Measurements from ENCODE around the gene TTC22. TPM values are rescaled to one million over a fixed set of nuclear protein-coding genes. Genes with fewer than 3 reads are reported as not detected.

TTC22 gene
- total RNA-seq, 1 experiment from 2014 or later: 0.59 TPM

DNA sequence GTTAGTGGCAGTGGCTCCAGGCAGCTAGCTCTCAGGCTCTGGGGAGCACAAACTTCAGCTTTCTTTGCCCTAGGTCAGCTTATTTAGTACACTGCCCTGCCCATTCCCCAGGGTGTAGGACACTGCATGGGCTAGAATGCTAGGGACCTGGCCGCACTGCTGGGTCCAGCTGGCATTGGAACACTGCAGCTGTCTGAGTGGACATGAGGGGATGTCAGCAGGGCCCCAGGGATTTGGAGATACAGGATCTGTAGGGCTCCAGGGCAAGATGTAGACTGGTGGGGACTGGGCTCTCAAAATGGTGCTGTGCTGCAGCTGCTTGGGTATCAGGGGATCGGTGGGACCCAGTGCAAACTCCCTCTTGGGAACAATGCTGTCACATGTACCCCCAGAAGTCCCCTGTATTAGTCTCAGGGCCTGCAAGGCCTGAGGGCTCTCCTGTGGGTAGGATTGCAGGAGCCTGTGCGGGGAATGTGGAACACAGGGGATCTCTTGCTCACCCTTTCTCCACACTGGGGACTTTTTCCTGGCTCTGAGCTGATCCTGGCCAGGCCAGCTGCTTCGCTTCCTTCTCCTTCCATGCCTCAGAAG lies 25.2 kb upstream of the TTC22 start:
- Histone ChIP-seq H2AK5ac (ENCODE audit: insufficient read length, low read length) (no peak overlapping the region), H4K5ac (ENCODE audit: insufficient read length, low read depth, low read length) (no peak overlapping the region), H3K9me3 (ENCODE audit: control insufficient read depth, low read depth, low read length) (no peaks in the 10 kb centered on the region), H3K14ac (ENCODE audit: insufficient read depth, low read length) (no peak overlapping the region), H3K23me2 (ENCODE audit: insufficient read length, low read depth, low read length, poor library complexity, severe bottlenecking) (no peaks in the 10 kb centered on the region), H3K79me1 (ENCODE audit: insufficient read depth, low read depth, low read length, poor library complexity, severe bottlenecking) (no peaks in the 10 kb centered on the region), H2AFZ (ENCODE audit: low read length) (no peak overlapping the region), H3K56ac (ENCODE audit: insufficient read length, low read depth, low read length) (no peak overlapping the region), H4K20me1 (ENCODE audit: control insufficient read depth, insufficient read depth, insufficient read length) (no peaks in the 10 kb centered on the region), H3K9ac (ENCODE audit: extremely low read depth, insufficient read length, low read length) (no peak overlapping the region), H2BK120ac (ENCODE audit: low read depth, low read length, poor library complexity, severe bottlenecking) (no peak overlapping the region), H3K79me2 (ENCODE audit: insufficient read depth, low read length) (no peaks in the 10 kb centered on the region), H3K4me2 (ENCODE audit: insufficient read depth, insufficient read length, low read length) (no peak overlapping the region), H2BK12ac (ENCODE audit: insufficient read length, low read depth, low read length) (no peak overlapping the region), H3K23ac (ENCODE audit: insufficient read length, low read depth, low read length) (no peak overlapping the region), H3K18ac (ENCODE audit: insufficient read length, low read depth, low read length) (no peak overlapping the region), H2BK15ac (ENCODE audit: low read depth, low read length) (no peak overlapping the region), H3K4ac (ENCODE audit: low read depth, low read length) (no peak overlapping the region), H3K27ac (ENCODE audit: insufficient read length, low read depth, low read length) (no peak overlapping the region), H4K91ac (ENCODE audit: insufficient read length, low read depth, low read length) (no peak overlapping the region), H3K4me1 (ENCODE audit: insufficient read depth, low read length) (no peaks in the 10 kb centered on the region), H3T11ph (ENCODE audit: low read length) (no peak overlapping the region), H4K8ac (replicated peaks; ENCODE audit: insufficient read length, low read depth, low read length) (no peak overlapping the region), H2BK5ac (ENCODE audit: insufficient read length, low read length) (no peak overlapping the region), H3K27me3 (ENCODE audit: insufficient read depth, low read length) (no peaks in the 10 kb centered on the region), H2BK20ac (ENCODE audit: low read depth, low read length, poor library complexity, severe bottlenecking) (no peak overlapping the region)
- no peak overlapping the region for H3K27ac Mint-ChIP-seq
- no peak for DNase-seq
- H3K4me3 Mint-ChIP-seq: no peak overlapping the region
- H3K27me3 Mint-ChIP-seq (ENCODE audit: low read depth): peaks cover 20% of the 10 kb centered on the region
- H3K36me3 Mint-ChIP-seq (ENCODE audit: insufficient read depth in 1 of 3, low read depth in 3 of 3): peaks cover 0 to 15% (median 7%) of the 10 kb centered on the region in 3 experiments; a peak in 3 of 7 replicates
- TF ChIP-seq, protein P1, sequence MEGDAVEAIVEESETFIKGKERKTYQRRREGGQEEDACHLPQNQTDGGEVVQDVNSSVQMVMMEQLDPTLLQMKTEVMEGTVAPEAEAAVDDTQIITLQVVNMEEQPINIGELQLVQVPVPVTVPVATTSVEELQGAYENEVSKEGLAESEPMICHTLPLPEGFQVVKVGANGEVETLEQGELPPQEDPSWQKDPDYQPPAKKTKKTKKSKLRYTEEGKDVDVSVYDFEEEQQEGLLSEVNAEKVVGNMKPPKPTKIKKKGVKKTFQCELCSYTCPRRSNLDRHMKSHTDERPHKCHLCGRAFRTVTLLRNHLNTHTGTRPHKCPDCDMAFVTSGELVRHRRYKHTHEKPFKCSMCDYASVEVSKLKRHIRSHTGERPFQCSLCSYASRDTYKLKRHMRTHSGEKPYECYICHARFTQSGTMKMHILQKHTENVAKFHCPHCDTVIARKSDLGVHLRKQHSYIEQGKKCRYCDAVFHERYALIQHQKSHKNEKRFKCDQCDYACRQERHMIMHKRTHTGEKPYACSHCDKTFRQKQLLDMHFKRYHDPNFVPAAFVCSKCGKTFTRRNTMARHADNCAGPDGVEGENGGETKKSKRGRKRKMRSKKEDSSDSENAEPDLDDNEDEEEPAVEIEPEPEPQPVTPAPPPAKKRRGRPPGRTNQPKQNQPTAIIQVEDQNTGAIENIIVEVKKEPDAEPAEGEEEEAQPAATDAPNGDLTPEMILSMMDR (conservative IDR thresholded peaks at IDR 0.05): no peak
- peaks cover 22 to 33% of the 10 kb centered on the region in 2 experiments for H3K9me3 Mint-ChIP-seq
- no peaks in the 10 kb centered on the region for H3K4me1 Mint-ChIP-seq
- no CpG with 5 or more reads among the region's 4 CpGs for WGBS (ENCODE audit: extremely low coverage, insufficient read length, low lambda C conversion rate)
